ENCODE data around the gene YWHAE. TPM values are rescaled to one million over a fixed set of nuclear protein-coding genes. Genes with fewer than 3 reads are reported as not detected.
"Not testable (repeated sequence)": the region's sequence is repeated elsewhere in the genome, so short reads cannot be mapped to it uniquely, and the experiment has no call there.

YWHAE gene
- total RNA-seq, 1 donor from 2014 or later = 2,181 TPM

DNA sequence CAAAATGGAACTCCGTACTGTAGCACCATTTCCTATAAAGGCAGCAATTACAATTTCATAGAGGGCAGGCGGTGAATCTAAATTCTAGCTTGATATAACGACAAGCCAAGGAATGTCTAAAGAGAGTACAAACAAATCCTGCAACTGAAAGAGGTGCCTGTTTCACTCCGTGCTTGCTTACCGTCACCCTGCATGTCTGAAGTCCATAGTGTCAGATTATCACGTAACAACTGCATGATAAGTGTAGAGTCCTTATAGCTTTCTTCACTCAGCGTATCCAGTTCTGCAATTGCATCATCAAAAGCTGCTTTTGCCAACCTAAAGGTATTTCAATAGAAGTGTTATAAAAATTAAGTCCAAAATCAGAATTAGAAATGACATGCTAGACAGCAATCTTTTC lies 46.0 kb downstream of the YWHAE start:
- Mint-ChIP-seq H3K9me3 (no peaks in the 10 kb centered on the region), H3K27me3 (ENCODE audit: insufficient read depth, low read depth) (peaks cover 6% of the 10 kb centered on the region), H3K4me1 (no peaks in the 10 kb centered on the region), H3K4me3 (no peak overlapping the region), H3K36me3 (peaks cover 47% of the 10 kb centered on the region), H3K27ac (no peak overlapping the region)
- Histone ChIP-seq H3K9me3 (ENCODE audit: low read depth) (no peaks in the 10 kb centered on the region), H3F3A (ENCODE audit: low read depth) (peaks cover 45% of the 10 kb centered on the region), H3K27ac (no peak overlapping the region), H4K20me1 (ENCODE audit: low read depth) (peaks cover 51% of the 10 kb centered on the region), H3K9ac (no peak overlapping the region), H3K79me2 (ENCODE audit: low read depth) (peaks cover 99% of the 10 kb centered on the region), H3K4me1 (no peaks in the 10 kb centered on the region), H3K27me3 (no peaks in the 10 kb centered on the region), H3K36me3 (peaks cover 29% of the 10 kb centered on the region), H2AFZ (replicated peaks) (no peak overlapping the region), H3K4me3 (no peak overlapping the region), H3K4me2 (no peak overlapping the region)
- DNase-seq (ENCODE audit: low spot score) = no peak
- TF ChIP-seq EZH2phosphoT487 (IDR thresholded peaks at IDR 0.05) (no peak), EZH2 (IDR thresholded peaks at IDR 0.05) (no peak)
- TF ChIP-seq, protein P1, sequence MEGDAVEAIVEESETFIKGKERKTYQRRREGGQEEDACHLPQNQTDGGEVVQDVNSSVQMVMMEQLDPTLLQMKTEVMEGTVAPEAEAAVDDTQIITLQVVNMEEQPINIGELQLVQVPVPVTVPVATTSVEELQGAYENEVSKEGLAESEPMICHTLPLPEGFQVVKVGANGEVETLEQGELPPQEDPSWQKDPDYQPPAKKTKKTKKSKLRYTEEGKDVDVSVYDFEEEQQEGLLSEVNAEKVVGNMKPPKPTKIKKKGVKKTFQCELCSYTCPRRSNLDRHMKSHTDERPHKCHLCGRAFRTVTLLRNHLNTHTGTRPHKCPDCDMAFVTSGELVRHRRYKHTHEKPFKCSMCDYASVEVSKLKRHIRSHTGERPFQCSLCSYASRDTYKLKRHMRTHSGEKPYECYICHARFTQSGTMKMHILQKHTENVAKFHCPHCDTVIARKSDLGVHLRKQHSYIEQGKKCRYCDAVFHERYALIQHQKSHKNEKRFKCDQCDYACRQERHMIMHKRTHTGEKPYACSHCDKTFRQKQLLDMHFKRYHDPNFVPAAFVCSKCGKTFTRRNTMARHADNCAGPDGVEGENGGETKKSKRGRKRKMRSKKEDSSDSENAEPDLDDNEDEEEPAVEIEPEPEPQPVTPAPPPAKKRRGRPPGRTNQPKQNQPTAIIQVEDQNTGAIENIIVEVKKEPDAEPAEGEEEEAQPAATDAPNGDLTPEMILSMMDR (IDR thresholded peaks at IDR 0.05) = no peak

DNA sequence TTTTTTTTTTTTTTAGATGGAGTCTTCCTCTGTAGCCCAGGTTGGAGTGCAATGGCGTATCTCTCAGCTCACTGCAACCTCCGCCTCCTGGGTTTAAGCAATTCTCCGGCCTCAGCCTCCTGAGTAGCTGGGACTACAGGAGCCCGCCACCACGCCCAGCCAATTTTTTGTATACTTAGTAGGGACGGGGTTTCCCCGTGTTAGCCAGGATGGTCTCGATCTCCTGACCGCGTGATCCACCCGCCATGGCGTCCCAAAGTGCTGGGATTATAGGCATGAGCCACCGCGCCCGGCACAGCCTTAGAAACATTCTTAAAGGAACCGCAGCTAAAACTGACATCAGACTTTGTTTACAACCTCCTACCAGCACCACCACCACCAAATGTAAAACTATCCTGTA lies 47.5 kb downstream of the YWHAE start:
- not testable (repeated sequence) for H3K9ac ChIP-seq; H3K4me3 ChIP-seq; H3K4me1 ChIP-seq; H3K4me1 Mint-ChIP-seq; H3K9me3 Mint-ChIP-seq; H3K4me3 Mint-ChIP-seq; H3K27ac Mint-ChIP-seq; H3K9me3 ChIP-seq (ENCODE audit: low read depth); H3K27me3 Mint-ChIP-seq (ENCODE audit: insufficient read depth, low read depth); H2AFZ ChIP-seq (replicated peaks); H3K4me2 ChIP-seq; H3K27ac ChIP-seq; DNase-seq (ENCODE audit: low spot score); H3K27me3 ChIP-seq
- H3K36me3 Mint-ChIP-seq = peaks cover 47% of the 10 kb centered on the region
- Histone ChIP-seq H3K36me3 (peaks cover 24% of the 10 kb centered on the region), H4K20me1 (ENCODE audit: low read depth) (peaks cover 60% of the 10 kb centered on the region), H3F3A (ENCODE audit: low read depth) (peaks cover 50% of the 10 kb centered on the region), H3K79me2 (ENCODE audit: low read depth) (peaks cover 100% of the 10 kb centered on the region)

DNA sequence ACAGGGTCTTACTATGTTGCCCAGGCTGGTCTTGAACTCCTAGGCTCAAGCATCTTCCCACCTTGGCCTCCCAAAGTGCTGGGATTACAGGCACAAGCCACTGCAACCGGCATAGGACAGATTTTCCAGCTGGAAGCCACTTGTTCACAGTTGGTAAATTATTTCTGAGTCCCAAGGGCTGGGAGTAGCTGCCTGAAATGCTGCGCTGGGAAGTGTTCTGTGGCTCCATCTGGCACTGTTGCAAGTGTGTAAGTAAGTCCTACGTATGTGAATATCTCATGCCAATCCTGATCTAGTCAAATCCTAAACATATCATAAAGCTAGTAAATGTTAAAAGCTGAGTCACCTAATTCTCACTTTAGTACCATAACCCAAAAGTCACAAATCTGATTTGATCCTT lies 48.1 kb downstream of the YWHAE start:
- H3K9me3 ChIP-seq (ENCODE audit: low read depth) = no peaks in the 10 kb centered on the region
- peaks cover 24% of the 10 kb centered on the region for H3K36me3 ChIP-seq
- no peak overlapping the region for H3K4me3 Mint-ChIP-seq
- peaks cover 49% of the 10 kb centered on the region for H3K36me3 Mint-ChIP-seq
- H3F3A ChIP-seq (ENCODE audit: low read depth) = peaks cover 53% of the 10 kb centered on the region
- no peaks in the 10 kb centered on the region for H3K9me3 Mint-ChIP-seq
- H3K27ac ChIP-seq = no peak overlapping the region
- H3K27ac Mint-ChIP-seq = no peak overlapping the region
- H3K9ac ChIP-seq = no peak overlapping the region
- H2AFZ ChIP-seq (replicated peaks) = no peak overlapping the region
- peaks cover 6% of the 10 kb centered on the region for H3K27me3 Mint-ChIP-seq (ENCODE audit: insufficient read depth, low read depth)
- no peak for DNase-seq (ENCODE audit: low spot score)
- peaks cover 100% of the 10 kb centered on the region for H3K79me2 ChIP-seq (ENCODE audit: low read depth)
- H3K4me2 ChIP-seq = no peak overlapping the region
- no peaks in the 10 kb centered on the region for H3K4me1 Mint-ChIP-seq
- TF ChIP-seq EZH2phosphoT487 (IDR thresholded peaks at IDR 0.05) = no peak
- TF ChIP-seq, protein P1 (IDR thresholded peaks at IDR 0.05) = no peak
- TF ChIP-seq EZH2 (IDR thresholded peaks at IDR 0.05) = no peak
- H3K27me3 ChIP-seq = no peaks in the 10 kb centered on the region
- H4K20me1 ChIP-seq (ENCODE audit: low read depth) = peaks cover 65% of the 10 kb centered on the region
- peaks cover 3% of the 10 kb centered on the region for H3K4me1 ChIP-seq
- no peak overlapping the region for H3K4me3 ChIP-seq

DNA sequence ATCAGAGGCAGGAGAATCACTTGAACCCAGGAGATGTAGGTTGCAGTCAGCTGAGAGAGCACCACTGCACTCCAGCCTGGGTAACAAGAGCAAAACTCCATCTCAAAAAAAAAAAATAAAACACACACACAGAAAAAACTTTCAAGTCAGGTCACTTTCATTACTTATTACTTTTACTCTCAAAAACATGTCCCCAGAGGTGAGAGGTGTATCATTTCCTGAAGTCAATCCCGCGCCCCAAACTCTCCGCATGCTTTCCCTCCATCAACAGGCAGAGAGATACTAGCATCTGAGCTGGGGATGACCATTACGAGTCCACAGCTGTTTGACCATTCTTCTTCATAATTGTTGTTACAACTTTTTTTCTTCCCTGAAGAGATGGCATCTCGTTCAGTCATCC lies 48.7 kb downstream of the YWHAE start:
- Histone ChIP-seq H3K9ac (no peak overlapping the region), H3K27me3 (no peaks in the 10 kb centered on the region), H3F3A (ENCODE audit: low read depth) (peaks cover 59% of the 10 kb centered on the region), H3K4me2 (no peak overlapping the region), H2AFZ (replicated peaks) (no peak overlapping the region), H3K27ac (no peak overlapping the region), H3K79me2 (ENCODE audit: low read depth) (peaks cover 100% of the 10 kb centered on the region), H3K36me3 (peaks cover 24% of the 10 kb centered on the region), H4K20me1 (ENCODE audit: low read depth) (peaks cover 68% of the 10 kb centered on the region), H3K9me3 (ENCODE audit: low read depth) (no peaks in the 10 kb centered on the region), H3K4me3 (no peak overlapping the region), H3K4me1 (peaks cover 6% of the 10 kb centered on the region)
- Mint-ChIP-seq H3K4me1 (peaks cover 3% of the 10 kb centered on the region), H3K4me3 (no peak overlapping the region), H3K9me3 (no peaks in the 10 kb centered on the region), H3K27ac (no peak overlapping the region), H3K36me3 (peaks cover 47% of the 10 kb centered on the region), H3K27me3 (ENCODE audit: insufficient read depth, low read depth) (peaks cover 6% of the 10 kb centered on the region)
- DNase-seq (ENCODE audit: low spot score) = no peak
- no peak for TF ChIP-seq EZH2 (IDR thresholded peaks at IDR 0.05)
- TF ChIP-seq, protein P1 (IDR thresholded peaks at IDR 0.05) = no peak
- no peak for TF ChIP-seq EZH2phosphoT487 (IDR thresholded peaks at IDR 0.05)

All from neural progenitor cell (in vitro differentiated cells).